ENCODE results near the gene YEATS4.

- TF ChIP-seq CTCF (IDR thresholded peaks at IDR 0.05) (no peak), EP300 (IDR thresholded peaks at IDR 0.05) (no peak)
These were observed 31.1 kb upstream of the YEATS4 start for GRCh38 chr12:69328426-69328825.

Data from gastroesophageal sphincter (tissue), 3 donors.